GF-D8 (cell line): ENCODE measurements around the gene CYP21A2.

Experiments used
- DNase-seq: peaks from one replicate; lab custom pipeline; 2025; lab: John Stamatoyannopoulos, UW

The CYP21A2 gene

DNA sequence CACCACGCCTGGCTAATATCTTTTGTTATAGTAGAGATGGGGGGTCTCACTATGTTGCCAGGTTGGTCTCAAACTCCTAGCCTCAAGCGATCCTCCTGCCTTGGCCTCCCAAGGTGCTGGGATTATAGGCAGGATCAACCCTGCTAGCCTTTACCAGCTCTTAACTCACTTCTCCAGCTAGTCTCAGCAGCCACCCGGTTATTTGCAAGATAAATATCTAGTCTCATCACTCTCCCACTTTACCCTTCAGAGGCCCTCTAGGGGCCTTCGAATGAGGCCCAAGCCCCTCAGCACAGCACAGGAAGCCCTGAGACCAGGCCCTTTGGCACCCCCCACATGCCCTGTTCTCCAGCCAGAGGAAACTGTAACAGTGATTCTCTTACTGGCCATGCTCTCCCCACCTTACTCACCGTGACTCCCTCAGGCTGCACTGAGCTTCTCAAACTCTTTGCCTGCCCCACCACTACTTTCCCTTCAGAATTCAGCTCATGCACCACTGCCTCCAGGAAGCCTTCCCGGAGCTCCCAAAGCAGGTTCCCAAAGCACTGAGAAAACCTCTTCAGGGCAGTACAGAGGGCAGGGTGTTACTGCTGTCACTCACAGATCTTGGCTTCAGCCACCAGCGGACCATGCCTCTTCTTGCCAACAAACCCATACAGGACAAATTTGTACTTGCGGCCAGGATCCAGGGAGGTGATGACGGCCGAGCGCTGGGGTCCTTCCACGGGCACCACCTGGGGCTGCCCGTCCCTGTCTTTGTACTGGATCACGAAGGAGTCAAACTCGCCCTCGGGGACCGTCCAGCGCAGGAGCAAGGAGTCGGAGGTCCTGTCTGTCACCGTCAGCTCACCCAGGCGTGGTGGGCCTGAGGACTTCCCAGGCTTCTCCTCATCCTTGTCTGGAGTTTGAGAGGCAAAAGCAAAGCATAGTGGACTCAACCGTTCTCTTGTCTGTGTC, 45.9 kb downstream of the CYP21A2 start:
- no peak for DNase-seq

GRCh38 chr6:32084780-32085179, 46.6 kb downstream of the CYP21A2 start:
- no peak for DNase-seq

GRCh38 chr6:32085759-32086459, 47.7 kb downstream of the CYP21A2 start:
- DNase-seq = no peak

DNA sequence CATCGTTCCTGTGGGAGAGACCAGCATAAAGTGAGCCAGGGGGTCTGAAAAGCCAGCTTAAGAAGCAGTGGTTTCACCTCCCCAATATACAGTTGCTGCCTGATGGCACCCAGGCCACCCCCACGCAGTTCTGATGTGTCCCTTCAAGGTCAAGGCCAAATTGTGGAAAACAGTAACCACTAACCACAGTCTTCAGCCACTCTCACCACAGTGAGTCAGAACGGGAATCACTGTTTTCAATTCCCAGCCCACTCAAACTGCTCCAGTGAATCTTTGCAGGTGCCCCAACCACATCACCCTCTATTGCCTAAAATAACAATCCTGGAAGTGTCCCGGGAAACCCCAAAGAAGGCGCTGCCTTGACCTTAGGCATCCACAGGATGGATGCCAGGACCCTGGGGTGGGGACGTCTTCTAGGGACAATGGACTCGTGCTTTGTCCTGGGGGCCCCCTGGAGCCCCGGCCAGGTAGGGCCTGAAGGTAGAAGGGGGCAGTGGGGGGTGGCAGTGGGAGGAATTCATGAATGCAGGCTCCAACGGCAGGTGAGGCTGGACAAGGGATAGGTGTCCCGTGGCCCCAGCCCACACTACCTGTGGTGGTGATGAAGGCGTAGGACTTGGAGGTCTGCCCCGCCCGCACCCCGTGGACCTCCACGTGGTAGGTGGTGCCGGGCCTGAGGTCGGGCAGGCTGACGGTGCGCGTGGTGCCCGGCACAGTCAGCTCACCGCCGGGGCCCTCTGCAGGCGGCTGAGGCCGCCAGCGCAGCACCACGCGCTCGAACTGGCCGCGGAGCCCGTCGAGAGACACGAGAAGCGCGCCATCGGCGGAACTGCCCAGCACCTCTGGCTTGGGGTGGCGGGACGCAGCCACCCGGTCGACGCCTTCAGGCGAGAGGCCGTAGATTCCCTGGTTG, 48.7 kb downstream of the CYP21A2 start:
- no peak for DNase-seq

- no peak for DNase-seq
These were observed 49.6 kb downstream of the CYP21A2 start for GRCh38 chr6:32087574-32088486.

DNA sequence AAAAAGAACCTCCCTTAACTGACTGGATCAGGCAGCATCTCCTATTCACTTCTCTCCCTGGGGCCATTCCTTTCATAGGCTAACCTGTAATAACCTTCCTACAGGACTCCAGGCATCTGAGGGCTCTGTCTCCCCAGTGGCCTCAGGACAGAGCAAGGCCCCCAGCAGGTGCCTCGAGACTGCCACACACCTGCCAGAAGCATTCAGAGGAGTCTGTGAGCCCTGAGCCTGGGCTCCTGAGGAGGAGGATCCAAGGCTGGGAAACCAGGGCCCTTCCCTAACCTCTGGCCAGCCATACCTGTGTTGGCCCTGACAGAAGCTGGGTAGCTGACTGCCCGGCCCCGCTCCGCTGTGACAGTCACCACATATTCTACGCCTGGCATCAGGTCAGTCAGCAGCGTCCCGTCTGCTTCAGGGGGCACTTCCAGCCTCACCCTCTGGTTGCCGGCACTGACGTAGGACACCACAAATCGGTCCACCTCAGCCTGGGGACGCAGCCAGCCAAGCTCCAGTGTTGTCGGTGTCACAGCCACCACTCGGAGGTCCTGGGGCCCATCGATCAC, 50.4 kb downstream of the CYP21A2 start:
- no peak for DNase-seq

GRCh38 chr6:32089082-32089828, 51.0 kb downstream of the CYP21A2 start:
- DNase-seq = no peak
